ENCODE measurements around the gene COPS6.

The COPS6 gene

DNA sequence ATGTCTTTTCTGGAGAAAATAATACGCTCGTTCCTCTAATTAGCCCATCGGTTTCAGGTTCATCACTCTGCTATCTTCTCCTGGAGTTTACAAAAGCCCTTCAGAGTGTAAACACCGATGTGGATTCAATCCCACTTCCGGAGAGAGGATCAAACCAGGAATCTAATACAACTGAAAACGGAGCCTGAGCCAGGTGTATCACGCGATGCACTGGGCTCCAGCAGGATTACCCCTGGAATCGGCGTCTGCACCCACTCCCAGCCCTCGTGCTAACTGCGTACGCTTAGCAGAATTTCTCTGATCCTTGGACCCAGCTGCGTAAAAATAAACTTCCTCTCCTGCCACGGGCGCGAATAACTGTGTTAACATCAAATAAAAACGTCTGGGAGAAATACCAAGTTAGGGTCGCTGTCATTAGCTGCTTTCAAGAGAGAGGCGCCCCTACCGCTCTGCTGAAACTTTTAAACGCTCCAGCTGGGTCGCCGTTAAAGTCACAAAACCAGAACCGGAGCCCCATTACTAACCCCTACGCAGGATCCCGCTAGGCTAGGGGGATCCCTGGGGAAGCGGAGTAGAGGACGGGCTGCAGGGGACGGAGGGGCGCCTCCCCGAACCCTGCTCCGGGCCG is 7.7 kb upstream of the COPS6 start:
- no peak for DNase-seq (ENCODE audit: low read depth)

DNA sequence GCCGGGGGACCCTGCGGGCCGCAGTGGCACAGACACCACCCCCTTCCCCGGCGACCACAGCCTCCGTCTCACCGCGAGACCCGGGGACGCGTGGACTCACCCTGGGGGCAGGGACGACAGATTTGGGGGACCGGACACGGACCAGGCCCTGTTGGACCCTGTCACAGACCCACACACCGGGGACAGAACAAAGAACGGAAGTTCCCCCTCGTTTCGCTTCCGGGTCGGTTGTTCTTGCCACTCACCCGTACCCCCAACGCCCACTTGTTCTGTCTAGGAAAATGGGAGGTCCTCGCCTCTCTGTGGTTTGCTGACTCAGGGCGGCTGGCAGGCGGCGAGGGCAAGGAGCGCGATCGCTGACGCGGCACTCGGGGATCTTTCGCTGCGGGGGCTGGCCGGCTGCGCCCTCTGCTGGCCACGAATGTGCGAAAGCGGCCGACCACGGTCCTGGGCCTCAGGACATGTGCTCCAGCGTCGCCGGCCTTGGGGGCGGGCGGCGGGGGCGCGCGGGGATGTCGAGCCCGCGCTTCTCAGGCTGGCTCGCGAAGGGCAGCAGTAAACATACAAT is 7.2 kb upstream of the COPS6 start, which contains the start of gene ZNF3:
Gene ZNF3 (minus strand): TSS at position 189 of the 568 bp plus-strand sequence. CDS start 4,366 bp downstream, outside the sequence.
- peak; percentile 97 for DNase-seq (ENCODE audit: low read depth)

DNA sequence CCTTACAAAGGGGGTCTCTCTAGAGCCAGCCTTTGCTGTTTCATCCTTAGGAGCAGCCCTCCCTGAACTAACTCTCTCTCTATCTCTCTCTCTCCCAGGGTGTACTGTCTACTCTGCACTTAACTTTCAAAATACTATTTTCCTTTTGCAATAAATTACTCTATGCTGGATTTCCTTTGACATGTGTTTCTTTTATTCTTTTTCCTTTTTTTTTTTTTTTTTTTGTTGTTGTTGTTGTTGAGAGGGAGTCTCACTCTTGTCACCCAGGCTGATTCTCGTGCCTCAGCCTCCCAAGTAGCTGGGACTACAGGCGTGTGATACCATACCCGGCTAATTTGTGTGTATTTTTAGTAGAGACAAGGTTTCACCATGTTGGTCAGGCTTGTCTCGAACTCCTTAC is 5.8 kb upstream of the COPS6 start:
- DNase-seq (ENCODE audit: low read depth), result no peak

DNA sequence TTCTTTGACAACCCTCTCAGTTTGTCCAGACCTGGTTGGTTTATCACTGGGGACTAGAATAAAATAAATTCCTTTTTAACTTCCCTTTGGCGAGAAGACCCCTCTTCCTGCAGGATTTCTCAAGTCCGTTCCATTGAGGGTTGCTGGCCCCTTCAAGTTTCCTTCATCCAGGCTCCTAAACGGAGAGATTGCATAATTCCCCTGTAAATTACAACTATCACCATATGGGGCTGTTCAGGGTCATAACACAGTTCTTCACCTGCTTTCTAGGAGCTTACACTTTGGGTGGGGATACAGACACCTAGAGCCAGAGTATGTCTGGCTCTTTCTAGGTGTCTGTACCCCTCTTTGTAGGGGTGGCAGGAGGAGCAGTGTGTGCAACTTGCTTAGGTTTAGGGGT is 3.3 kb upstream of the COPS6 start:
- DNase-seq (ENCODE audit: low read depth), result no peak

DNA sequence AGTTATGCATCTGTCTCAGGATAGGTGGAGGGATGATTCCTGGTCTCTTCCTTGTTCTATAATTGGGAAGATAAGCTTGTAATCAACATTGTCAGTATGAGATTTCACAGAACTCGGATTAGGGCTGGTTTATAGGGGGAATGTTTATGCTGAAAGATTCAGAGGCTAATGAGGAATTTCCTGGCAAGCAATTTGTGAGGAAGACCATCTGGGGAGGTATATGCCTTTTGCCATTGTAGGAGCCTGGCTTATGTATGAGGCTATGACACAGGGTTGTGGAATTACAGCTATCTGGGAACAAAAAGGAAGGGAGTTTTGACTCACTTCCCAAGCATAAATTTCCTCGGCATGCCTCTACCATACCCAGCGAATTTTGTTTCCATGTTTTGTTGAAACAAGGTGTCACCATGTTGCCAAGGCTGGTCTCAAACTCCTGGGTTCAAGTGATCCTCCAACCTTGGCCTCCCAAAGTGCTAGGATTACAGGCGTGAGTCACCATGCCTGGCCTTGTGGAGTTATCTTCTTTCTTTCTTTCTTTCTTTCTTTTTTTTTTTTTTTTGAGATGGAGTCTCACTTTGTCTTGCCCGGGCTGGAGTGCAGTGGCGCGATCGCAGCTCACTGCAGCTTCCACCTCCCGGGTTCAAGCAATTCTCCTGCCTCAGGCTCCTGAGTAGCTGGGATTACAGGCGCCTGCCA is 1.6 kb upstream of the COPS6 start:
- no peak for DNase-seq (ENCODE audit: low read depth)

DNA sequence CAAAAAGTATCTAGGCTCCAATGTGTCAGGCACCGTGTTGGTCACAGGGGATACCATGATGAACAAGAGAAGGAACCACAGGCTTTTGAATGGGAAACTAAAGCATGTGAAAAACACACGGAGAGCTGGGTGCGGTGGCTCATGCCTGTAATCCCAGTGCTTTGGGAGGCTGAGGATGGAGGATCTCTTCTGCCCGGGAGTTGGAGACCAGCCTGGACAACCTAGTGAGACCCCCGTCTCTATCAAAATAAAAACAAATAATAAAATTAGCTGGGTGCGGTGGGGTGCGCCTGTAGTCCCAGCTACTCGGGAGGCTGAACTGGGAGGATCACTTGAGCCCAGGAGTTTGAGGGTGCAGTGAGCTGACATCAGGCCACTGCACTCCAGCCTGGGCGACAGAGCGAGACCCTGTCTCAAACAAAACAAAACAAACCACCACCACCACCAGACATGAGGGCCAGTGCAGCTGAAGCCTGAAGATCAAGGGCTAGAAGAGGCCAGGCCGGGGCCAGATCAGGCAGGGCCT is 611 bp upstream of the COPS6 start:
- DNase-seq (ENCODE audit: low read depth), result no peak

DNA sequence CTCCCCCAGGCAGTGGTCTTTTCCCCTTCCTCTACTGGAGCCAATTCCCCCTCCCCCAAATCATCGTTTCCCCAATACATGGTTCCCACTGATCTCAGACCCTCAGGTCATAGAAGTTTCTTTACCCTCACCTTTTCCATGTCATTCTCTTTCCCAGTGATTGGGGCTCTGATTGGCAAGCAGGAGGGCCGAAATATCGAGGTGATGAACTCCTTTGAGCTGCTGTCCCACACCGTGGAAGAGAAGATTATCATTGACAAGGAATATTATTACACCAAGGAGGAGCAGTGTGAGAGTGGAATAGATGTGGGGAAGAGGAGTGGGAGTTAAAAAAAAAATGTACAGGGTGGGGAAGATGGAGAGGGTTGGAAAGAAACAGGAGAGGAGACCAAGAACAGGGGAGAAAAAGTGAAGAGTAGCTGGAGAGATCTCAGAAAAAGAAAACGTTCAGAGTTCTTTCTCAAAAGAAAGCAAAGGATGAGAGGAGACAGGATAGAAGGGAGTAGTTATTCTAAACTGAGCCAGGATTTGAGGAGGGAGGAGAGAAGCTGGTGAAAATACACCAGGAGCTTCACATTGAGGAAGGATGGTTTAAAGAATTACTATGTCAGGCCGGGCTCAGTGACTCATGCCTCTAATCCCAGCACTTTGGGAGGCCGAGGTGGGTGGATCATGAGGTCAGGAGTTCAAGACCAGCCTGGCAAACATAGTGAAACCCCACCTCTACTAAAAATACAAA is 858 bp downstream of the COPS6 start:
- DNase-seq (ENCODE audit: low read depth), result no peak

DNA sequence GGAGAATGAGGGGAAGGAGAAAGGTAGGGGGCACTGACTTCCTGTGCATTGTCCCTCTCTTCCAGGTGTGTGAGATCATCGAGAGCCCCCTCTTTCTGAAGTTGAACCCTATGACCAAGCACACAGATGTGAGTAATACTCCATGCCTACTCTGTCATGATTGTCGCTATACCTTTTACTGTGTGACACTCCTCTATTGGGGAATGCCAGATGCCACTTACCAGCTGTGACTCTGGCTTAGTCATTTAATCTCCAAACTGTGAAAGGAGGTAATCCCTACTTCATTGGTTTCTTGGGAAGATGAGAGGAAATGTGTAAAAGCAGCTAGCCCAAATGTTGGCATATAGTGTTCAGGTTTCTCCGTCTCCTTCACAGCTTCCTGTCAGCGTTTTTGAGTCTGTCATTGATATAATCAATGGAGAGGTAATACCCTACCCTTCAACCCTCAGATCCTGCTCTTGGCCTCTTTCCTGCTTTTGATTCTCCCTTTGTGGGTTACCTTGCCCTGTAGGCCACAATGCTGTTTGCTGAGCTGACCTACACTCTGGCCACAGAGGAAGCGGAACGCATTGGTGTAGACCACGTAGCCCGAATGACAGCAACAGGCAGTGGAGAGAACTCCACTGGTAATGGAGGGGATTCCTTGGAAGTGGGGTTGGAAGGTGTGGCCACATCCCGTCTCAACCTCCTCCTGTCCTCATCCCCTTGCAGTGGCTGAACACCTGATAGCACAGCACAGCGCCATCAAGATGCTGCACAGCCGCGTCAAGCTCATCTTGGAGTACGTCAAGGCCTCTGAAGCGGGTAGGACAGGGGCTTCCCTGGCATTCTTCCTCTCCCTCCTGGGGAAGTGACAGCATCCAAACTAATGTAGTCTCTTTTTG is 2.0 kb downstream of the COPS6 start:
- no peak for DNase-seq (ENCODE audit: low read depth)

DNA sequence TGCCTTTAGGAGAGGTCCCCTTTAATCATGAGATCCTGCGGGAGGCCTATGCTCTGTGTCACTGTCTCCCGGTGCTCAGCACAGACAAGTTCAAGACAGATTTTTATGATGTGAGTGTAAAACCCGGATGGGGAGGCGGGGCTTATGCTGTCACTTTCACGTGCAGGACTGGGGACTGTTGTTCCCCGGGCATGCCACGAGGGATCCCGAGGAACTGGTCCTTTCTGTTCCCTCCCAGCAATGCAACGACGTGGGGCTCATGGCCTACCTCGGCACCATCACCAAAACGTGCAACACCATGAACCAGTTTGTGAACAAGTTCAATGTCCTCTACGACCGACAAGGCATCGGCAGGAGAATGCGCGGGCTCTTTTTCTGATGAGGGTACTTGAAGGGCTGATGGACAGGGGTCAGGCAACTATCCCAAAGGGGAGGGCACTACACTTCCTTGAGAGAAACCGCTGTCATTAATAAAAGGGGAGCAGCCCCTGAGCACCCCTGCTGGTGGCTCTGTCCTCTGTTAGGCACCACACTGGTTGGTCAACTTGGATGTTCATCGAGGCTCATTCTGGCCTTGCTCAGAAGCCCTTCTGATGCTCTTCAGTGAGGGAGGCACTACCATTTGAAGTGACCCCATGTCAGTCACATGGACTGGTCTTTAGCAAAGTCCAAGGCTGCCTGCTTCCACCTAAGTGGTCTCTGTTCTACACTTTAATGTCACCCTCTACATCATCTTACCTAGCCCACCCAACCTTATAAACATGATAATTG is 2.8 kb downstream of the COPS6 start:
- no peak for DNase-seq (ENCODE audit: low read depth)

DNA sequence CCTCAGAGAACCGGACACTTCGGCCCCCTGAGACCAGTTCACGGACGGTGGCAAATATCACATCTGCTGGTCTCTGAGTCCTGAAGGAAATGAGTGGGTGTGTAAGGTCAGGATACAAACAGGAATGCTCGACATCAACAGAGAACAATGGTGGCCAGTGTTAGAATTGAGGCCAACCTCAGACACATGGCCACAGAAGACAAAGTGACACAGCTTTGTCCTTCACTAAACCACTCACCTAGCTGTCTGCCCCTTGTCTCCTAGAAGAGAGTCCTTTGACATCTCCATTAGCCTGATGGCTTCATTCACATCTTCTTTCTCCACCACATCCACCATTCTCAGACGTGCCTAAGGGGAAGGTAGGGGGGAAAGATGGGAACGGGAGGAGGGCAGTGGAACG is 4.3 kb downstream of the COPS6 start:
- no peak for DNase-seq (ENCODE audit: low read depth)

DNA sequence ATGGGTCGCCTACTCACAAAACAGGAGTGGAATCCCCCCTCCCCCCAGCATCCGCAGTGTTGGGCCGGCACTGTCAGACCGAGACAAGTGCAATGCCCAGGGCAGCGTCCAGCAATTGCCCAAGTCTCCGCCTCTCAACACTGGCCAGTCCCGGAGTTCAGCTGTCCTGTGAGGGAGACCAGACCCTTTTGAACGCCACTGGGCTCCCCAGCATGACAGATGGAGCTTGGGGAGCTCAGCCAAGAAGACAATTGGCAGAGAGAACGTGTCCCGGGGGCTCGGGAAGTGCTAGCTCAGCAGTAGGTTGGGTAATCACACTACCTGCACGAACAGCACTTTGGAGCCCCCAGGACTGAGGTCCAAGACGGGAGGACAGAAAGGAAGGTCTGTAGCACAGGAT is 4.7 kb downstream of the COPS6 start:
- DNase-seq (ENCODE audit: low read depth), result no peak

DNA sequence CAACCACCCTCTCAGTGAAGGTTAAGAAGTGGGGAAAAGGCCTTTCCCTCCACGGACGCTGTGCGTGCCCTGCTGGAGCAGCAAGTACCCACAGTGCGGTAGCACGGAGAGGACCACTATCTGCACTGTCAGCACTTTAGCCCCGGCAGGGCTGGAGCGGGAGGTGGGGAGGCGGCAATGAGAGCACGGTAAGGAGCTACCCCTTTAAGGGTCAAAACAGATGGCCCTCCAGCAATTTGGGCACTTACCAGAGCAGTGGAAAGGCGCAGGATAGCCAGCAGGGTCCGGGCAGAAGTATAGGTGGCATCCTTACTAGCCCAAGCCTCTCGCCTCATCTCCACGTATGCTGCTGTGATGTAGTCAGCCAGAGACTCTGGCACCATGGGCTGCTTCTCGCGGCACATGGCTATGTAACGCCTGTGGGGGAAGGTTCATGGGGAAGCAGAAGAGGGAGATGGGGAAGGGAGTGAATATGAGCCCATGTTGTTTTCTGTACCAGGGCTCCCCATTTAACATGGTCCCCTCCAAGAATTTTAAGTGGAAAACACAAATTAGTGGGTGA is 5.2 kb downstream of the COPS6 start:
- DNase-seq (ENCODE audit: low read depth), result no peak

DNA sequence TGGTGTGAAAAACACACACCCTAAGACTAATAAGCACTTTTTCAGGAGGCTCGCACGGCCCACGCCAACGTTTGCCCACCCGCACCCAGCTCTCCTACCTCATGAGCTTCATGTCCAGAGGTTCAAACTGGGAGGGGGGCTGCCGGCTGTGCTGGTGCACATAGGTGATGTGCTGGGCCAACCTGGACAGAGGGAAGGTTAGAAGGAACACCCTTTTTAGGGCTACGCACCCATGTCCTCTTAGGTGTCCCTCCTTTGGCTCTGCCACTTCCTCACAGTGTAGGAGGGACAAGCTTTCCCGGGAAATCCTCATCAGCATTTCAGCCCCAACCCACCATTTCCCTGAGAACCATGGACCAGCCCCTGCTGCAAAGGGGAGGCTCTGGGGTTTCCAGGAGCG is 6.5 kb downstream of the COPS6 start:
- DNase-seq (ENCODE audit: low read depth), result no peak

DNA sequence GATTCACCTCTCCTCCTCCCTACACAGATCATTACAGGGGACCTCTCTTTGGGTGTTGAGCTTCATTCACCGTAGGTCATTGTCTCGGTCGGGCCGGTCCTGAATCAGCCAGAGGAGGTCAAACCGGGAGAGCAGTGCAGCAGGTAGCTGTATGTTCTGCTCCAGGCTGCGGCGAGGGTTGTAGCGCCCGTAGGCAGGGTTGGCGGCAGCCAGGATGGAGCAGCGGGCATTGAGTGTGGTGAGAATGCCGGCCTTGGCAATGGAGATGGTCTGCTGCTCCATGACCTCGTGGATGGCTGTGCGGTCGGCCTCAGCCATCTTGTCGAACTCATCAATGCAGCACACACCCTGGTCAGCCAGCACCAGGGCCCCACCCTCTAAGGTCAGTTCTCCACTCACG is 6.9 kb downstream of the COPS6 start:
- no peak for DNase-seq (ENCODE audit: low read depth)

DNA sequence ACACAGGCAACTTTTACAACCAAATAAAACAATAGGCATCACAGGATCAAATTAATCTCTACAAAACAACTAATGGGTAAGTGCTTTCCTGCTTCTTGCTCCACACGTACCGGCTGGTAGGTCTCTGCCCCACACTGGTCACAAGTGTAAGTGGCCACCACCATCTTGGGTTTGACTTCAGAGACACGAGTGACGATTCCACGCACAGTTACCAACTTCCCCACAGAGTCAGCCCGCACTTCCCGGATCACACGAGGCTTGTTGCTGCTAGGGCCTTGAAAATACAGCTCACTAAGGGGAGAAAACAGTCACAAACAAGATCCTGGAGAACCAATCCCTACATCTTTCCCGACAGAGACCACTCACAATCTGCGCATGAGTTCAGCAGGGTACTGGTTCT is 10.1 kb downstream of the COPS6 start:
- no peak for DNase-seq (ENCODE audit: low read depth)

DNA sequence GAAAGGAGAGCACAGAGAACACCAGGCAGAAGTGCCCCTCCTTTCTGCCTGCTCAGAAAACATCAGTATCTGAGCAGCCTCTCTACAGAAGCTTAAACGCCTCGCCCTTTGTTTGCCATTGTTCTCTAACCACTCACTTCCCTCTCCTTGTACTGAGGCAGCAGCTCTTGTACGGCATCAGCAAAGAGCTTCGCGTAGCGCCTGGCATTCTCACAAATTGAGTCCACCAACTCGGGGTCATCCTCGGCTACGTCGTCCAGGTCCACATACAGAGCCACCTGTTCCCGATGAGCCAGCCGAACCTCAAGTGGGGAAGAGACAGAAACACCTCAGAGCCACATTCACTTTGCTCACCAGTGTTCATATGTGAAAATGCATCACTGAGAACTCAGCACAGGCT is 10.7 kb downstream of the COPS6 start:
- DNase-seq (ENCODE audit: low read depth), result no peak

DNA sequence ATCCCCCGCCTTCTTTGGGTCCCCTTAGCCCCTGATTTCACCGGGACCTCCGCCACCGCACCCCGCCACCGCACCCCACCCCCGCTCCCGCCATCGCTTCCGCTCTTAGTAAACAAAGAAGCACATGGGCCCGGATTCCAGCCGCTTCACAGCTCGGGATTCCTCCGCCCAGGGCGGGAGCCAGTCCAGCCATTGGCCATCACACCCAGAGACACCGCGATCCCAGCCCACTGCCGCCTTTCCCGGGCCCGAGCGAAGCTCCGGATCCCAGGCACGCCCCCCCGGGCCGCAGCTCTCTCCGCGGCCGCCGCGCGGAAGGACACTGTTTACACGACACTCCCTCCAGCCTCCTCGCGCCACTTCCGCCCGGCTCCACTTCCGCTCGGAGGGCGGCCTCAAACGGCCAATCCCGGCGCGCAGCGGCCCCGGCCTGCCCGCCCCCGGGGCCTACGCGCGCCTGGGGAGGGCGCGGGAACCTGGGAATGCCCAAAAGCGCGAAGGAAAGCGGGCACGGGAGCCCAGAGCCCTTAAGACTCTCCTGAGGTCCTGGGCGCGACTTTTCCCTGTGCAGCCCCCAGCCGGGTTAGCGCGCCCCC is 11.7 kb downstream of the COPS6 start:
- DNase-seq (ENCODE audit: low read depth), result peak; percentile 76

DNA sequence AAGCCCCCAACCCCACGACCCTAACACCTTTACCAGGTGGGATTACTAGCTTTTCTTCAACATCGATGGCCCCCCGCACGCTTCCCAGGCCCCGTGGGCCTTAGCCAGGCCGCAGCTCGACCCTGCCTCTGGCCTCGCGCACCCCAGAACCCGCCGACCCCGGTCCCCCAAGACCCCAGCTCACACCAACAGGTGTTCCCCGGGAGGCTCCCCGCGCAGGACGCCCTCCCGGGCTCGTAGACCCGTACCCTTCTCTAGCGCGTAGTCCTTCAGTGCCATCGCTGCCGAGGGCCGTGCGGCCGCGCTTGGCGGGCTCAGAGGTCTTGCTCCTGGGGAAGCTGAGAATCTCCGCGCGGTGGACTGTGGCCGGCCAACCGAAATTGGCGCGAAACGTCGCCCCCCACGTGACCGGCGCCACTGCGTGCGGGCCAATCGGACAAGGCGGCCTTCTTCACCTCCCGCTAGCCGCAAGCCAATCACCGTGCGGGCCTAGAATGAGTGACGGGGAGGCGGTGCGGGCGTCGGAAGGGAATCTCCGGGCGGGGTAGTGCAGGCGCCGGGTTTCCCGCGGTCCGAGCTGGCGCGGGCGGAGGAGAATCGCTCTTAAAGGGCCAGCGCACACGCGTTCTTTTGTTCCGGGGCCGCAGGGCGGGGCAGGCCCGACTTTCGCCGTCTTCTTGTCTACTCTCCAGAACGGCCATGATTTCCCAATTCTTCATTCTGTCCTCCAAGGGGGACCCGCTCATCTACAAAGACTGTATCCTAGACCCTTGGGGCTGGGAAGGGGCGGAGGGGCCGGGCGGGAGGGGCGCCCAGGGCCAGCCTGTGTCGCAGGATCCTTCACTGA is 12.5 kb downstream of the COPS6 start, which contains the start of the genes AP4M1 and MCM7:
Gene AP4M1 (plus strand): TSS at position 628 of the 847 bp plus-strand sequence. CDS start 72 bp downstream, at position 700.
Gene MCM7 (minus strand): TSS at position 382 of the 847 bp plus-strand sequence. CDS start 103 bp downstream, at position 279.
- peak; percentile 96 for DNase-seq (ENCODE audit: low read depth)

All from activated gamma-delta T cell treated with anti-CD3 and anti-CD28 coated beads, Interleukin-2, amount 50 U/mL, for 16 hours (primary cell).